Activated naive CD8-positive, alpha-beta T cell treated with anti-CD3 and anti-CD28 coated beads, Interleukin-2, amount 50 U/mL, for 24 hours (primary cell): ENCODE measurements around the gene GSTA2.
"Not testable (repeated sequence)": the region's sequence is repeated elsewhere in the genome, so short reads cannot be mapped to it uniquely, and the experiment has no call there.

Experiments
- ATAC-seq: fragments of 150-1000 bp; cut with Tn5 transposase; one replicate; pipeline ENCODE4 v1.10.0; 2021
- DNase-seq: peaks from one replicate; pipeline ENCODE4 v3.0.0; 2021
- H3K27ac Mint-ChIP-seq: one replicate; pipeline ENCODE4 v1.8.0; 2021; ENCODE audit warnings: mild to moderate bottlenecking, mixed read lengths
- H3K27me3 Mint-ChIP-seq: one replicate; pipeline ENCODE4 v1.8.0; 2021; ENCODE audit warnings: mixed read lengths
- H3K36me3 Mint-ChIP-seq: one replicate; pipeline ENCODE4 v1.8.0; 2021; ENCODE audit warnings: low read depth, mixed read lengths
- H3K4me1 Mint-ChIP-seq: one replicate; pipeline ENCODE4 v1.8.0; 2021; ENCODE audit warnings: mixed read lengths
- H3K4me3 Mint-ChIP-seq: one replicate; pipeline ENCODE4 v1.8.0; 2021; ENCODE audit warnings: mild to moderate bottlenecking, moderate library complexity, mixed read lengths
- H3K9me3 Mint-ChIP-seq: one replicate; pipeline ENCODE4 v1.8.0; 2021; ENCODE audit warnings: mixed read lengths

Gene GSTA2

DNA sequence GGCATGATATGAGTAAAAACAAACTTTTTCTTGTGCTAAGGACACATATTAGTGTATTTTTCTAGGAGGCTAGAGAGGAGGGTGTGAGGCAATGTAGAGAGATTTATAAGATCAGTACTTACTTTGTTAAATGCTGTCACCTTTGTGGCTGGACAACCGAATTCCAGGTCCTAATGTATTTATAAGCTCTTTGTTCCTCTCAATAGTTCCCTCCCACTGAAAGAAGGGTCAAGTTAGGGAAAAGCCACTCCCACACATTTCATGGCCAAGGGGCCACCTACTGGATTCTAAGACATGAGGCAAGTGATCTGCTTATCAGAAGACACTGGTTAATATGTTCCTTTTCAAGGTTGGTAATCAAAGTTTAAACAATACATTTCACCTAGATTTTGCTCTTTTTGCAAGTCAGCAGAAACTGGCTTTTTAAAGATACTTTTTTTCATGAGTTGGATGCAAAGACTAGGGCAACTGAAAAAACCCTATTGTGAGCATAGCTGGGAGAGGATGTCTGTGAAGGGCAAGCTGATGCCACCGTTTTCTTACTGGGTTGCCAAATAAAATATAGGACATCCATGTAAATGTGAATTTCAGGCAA, at the start of gene GSTA2:
Gene GSTA2, minus strand, starts transcription at position 154 of the 595 bp plus-strand sequence. CDS start 5,528 bp downstream, outside the sequence.
- H3K4me3 Mint-ChIP-seq, H3K27ac Mint-ChIP-seq, H3K36me3 Mint-ChIP-seq, ATAC-seq, DNase-seq, H3K27me3 Mint-ChIP-seq, H3K9me3 Mint-ChIP-seq, H3K4me1 Mint-ChIP-seq: not testable (repeated sequence)

DNA sequence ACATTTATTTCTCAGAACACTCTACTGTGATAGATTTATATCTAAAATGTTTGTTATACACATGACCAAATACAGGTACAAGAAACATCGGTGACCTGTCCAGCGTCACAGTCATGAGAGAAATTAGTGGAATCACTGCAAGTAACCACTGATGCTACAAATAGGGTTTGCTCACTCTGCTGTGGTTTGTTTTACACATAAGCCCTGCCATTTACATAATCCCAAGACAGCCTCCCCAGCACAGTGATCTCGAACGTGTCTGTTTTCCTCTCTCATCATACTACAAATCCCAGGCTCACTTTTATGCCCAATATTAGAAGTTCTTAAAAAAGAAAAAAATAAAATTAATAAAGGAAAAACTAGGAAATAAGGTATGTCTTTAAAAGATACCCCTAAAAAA, 46.5 kb upstream of the GSTA2 start:
- H3K36me3 Mint-ChIP-seq, H3K27ac Mint-ChIP-seq, H3K9me3 Mint-ChIP-seq, H3K4me3 Mint-ChIP-seq, ATAC-seq, H3K4me1 Mint-ChIP-seq, DNase-seq: not testable (repeated sequence)
- H3K27me3 Mint-ChIP-seq = peaks cover 12% of the 10 kb centered on the region

DNA sequence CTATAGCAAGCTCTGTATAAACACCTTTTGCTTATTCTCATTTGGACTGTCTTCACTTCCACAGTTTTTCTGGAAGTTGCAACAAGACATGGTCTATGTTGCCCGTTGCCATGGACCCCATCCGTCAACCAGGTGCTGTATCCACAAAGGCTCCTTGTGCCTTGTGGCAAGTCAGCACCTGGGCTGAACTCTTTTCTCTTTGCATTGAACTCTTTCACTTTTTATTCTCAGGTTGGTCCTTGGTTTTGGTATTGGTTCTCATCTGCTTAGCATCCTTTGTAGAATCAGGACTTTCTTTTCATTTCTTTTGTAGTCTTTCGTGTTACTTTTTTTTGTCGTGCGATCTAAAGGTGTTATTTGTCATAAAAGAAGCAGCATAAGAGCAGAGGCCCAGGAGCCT, 45.4 kb upstream of the GSTA2 start:
- Mint-ChIP-seq H3K27me3 (peaks cover 11% of the 10 kb centered on the region), H3K4me1 (no peaks in the 10 kb centered on the region), H3K9me3 (no peaks in the 10 kb centered on the region), H3K36me3 (no peaks in the 10 kb centered on the region), H3K27ac (no peak overlapping the region), H3K4me3 (no peak overlapping the region)
- ATAC-seq (no peak), DNase-seq (no peak)

DNA sequence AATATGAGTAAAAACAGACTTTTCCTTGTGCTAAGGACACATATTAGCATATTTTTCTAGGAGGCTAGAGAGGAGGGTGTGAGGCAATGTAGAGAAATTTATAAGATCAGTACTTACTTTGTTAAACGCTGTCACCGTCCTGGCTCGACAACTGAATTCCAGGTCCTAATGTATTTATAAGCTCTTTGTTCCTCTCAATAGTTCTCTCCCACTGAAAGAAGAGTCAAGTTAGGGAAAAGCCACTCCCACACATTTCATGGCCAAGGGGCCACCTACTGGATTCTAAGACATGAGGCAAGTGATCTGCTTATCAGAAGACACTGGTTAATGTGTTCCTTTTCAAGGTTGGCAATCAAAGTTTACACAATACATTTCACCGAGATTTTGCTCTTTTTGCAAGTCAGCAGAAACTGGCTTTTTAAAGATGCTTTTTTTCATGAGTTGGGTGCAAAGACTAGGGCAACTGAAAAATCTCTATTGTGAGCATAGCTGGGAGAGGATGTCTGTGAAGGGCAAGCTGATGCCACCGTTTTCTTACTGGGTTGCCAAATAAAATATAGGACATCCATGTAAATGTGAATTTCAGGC, 40.5 kb upstream of the GSTA2 start, which contains the start of gene GSTA1:
Gene GSTA1, minus strand, starts transcription at position 149 of the 588 bp plus-strand sequence. CDS start 4,549 bp downstream, outside the sequence.
- not testable (repeated sequence) for ATAC-seq, H3K4me1 Mint-ChIP-seq, DNase-seq, H3K27ac Mint-ChIP-seq, H3K36me3 Mint-ChIP-seq, H3K4me3 Mint-ChIP-seq, H3K9me3 Mint-ChIP-seq
- peaks cover 14% of the 10 kb centered on the region for H3K27me3 Mint-ChIP-seq

DNA sequence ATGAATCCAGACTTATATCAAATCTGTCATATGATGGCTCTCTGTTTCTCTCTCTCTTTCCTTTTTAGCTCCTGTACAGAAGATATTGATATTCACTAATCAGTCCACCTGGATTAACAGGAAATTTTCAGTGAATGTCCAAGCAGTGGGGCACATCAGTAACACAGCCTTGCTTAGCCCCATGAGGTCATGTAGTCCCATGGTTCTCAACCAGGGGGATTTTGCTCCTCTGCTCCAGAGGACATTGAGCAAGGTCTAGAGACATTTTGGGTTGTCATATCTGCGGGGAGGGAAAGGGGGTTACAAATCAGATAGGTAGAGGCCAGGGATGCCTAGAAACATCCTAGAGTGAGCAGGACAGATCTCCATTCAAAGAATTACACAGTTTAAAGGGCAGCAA, 39.5 kb upstream of the GSTA2 start:
- Mint-ChIP-seq H3K9me3 (no peaks in the 10 kb centered on the region), H3K36me3 (no peaks in the 10 kb centered on the region), H3K4me1 (no peaks in the 10 kb centered on the region), H3K4me3 (no peak overlapping the region), H3K27me3 (peaks cover 13% of the 10 kb centered on the region), H3K27ac (no peak overlapping the region)
- ATAC-seq = no peak
- no peak for DNase-seq

DNA sequence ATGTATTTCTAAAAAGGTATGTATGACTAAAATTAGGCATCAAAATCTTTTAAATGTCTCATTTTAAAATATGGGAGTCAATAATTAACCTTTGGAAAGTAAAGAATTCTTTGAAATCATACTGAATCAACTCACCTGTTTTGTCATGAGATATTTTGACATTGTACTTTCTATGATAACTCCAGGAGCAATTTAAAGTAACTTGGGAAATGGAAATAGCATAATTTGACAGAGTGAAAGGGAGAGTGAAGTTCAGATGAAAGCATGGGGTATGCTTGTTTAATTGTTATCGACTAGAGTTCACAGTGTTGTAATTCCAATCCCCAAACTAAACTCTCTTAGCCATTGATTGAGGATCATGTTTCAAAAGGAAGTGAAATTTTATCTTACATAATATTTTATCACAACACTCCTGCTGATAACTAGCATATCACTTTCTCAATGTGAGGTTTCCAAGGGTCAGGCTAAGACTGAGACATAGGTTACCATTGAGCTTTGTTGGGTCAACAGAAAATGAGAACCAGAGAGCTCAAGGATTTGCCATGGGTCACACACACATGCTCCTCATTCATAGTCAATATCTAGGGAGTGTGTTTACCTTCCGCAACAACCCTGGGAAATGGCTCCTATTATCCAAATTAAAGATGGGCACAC, 38.0 kb upstream of the GSTA2 start:
- no peak overlapping the region for H3K27ac Mint-ChIP-seq
- no peaks in the 10 kb centered on the region for H3K4me1 Mint-ChIP-seq
- H3K4me3 Mint-ChIP-seq = no peak overlapping the region
- H3K9me3 Mint-ChIP-seq = no peaks in the 10 kb centered on the region
- ATAC-seq (no peak), DNase-seq (no peak)
- H3K36me3 Mint-ChIP-seq = no peaks in the 10 kb centered on the region
- peaks cover 16% of the 10 kb centered on the region for H3K27me3 Mint-ChIP-seq

DNA sequence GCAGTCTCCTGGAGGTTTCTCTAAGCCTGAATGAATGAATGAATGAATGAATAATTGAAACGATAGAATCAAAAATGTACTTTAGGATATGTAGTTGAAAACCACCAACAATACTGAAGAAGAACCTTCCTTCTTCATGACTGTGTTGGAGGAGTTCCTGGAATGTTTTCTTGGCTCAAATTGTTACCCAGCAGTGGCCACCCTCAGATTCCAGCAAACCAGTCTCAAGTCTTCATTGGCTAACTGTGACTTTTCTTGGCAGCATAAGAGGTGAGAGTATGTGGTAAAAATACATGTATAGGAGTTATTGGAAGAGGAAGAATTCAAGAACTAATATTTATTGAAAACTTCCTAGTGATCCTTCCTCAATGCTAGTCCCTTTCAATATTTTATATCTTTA, 36.0 kb upstream of the GSTA2 start:
- DNase-seq = not testable (repeated sequence)

DNA sequence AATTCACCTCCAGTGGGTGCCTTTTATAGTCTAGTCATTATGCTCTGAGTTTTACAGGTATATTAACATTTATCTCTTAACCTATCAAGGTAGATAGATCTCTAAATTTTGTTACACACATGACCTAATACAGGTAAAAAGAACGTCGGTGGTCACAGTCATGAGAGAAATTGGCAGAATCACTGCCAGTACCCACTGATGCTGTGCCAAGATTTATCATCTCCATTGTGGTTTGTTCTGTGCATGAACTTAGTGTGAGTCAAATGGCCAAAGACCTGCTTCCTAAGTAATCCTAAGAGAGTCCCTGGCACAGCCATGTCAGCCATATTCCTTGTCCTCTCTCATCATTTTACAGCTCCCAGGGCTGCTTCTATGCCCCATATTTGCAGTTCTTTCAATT, 31.1 kb upstream of the GSTA2 start:
- not testable (repeated sequence) for H3K27ac Mint-ChIP-seq, ATAC-seq, H3K4me1 Mint-ChIP-seq, H3K4me3 Mint-ChIP-seq, DNase-seq, H3K36me3 Mint-ChIP-seq, H3K27me3 Mint-ChIP-seq, H3K9me3 Mint-ChIP-seq

More for the DNA sequence above, 36.0 kb upstream of the GSTA2 start:
- not testable (repeated sequence) for H3K27ac Mint-ChIP-seq, ATAC-seq, H3K4me1 Mint-ChIP-seq, H3K4me3 Mint-ChIP-seq, H3K9me3 Mint-ChIP-seq, H3K36me3 Mint-ChIP-seq
- H3K27me3 Mint-ChIP-seq = peaks cover 21% of the 10 kb centered on the region

DNA sequence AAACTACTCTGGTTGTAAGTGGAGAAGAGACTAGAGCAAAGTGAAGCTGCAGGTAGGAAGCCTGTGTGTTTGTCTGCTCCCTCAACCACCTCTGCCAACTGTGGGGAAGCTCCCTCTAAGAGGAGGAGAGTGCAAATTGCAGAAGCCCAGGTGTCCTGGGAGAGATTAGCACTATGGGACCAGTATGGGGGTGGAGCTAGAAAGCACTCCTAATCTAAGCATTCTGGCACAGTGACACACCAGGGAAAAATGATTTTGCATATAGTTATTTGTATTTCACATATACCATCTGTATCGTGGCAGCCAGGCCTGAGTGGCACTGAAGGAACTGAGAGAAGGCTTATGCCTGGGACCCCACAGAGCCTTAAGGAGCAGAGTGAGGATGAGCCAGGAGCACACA, 27.6 kb upstream of the GSTA2 start:
- H3K9me3 Mint-ChIP-seq = peaks cover 6% of the 10 kb centered on the region
- no peak for ATAC-seq
- H3K36me3 Mint-ChIP-seq = no peaks in the 10 kb centered on the region
- peaks cover 4% of the 10 kb centered on the region for H3K27me3 Mint-ChIP-seq
- no peaks in the 10 kb centered on the region for H3K4me1 Mint-ChIP-seq
- no peak for DNase-seq
- H3K27ac Mint-ChIP-seq = no peak overlapping the region
- H3K4me3 Mint-ChIP-seq = no peak overlapping the region

DNA sequence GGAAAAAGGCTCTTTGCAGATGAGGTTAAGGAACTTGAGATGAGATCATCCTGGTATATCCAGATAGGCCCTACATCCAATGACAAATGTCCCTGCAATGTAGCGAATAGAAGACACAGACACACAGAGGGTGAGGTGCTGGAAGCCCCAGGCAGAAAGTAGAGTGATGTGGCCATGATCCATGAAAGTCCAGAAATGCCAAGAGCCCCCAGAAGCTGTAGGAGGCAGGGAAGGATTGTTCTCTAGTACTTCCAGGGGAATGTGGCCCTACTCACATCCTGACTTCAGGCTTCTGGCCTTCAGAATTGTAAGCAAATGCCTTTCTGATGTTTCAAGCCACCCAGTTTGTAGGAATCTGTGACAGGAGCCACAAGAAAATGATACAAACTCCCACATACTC, 26.4 kb upstream of the GSTA2 start:
- not testable (repeated sequence) for ATAC-seq, H3K36me3 Mint-ChIP-seq, H3K9me3 Mint-ChIP-seq

DNA sequence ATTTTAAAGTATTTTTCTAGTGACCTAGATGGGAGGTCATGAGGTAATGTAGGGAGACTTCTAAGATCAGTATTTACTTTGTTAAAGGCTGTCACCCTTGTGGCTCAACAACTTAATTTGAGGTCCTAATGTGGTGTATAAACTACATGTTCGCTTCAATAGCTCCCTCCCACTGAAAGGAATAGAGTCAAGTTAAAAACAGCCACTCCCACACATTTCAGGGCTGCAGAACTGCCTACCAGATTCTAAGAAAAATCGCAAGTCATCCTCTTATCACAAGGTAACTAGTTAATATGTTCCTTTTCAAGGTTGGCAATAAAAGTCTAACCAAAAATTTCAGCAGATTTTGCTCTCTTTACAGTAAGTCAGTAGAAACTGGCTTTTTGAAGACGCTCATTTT, 25.2 kb upstream of the GSTA2 start:
- ATAC-seq = no peak
- H3K9me3 Mint-ChIP-seq = peaks cover 6% of the 10 kb centered on the region

More for the DNA sequence above, 26.4 kb upstream of the GSTA2 start:
- H3K4me1 Mint-ChIP-seq, DNase-seq, H3K27ac Mint-ChIP-seq, H3K4me3 Mint-ChIP-seq, H3K27me3 Mint-ChIP-seq: not testable (repeated sequence)

DNA sequence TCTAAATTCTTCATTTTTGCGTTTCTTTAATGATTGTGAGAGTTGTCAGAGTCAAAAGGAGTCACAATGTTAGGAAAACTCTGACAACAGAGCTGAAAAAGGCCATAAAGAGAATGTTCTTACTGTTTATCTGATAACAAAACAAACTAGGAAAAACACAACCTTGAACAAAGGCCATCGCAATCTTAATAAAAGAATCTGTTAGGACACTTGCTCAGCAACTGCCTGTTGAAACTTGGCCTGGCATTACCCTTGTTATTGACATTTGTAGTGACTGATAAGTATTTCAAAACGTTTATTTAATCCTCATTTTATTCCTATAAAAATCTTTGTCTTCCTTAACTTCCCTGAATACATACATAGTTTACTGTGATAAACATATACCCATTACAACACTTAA, 24.6 kb upstream of the GSTA2 start:
- H3K4me1 Mint-ChIP-seq = no peaks in the 10 kb centered on the region
- ATAC-seq = no peak
- H3K9me3 Mint-ChIP-seq = peaks cover 6% of the 10 kb centered on the region
- no peak overlapping the region for H3K4me3 Mint-ChIP-seq
- no peaks in the 10 kb centered on the region for H3K36me3 Mint-ChIP-seq
- peaks cover 2% of the 10 kb centered on the region for H3K27me3 Mint-ChIP-seq
- no peak overlapping the region for H3K27ac Mint-ChIP-seq
- DNase-seq = no peak

More for the DNA sequence above, 25.2 kb upstream of the GSTA2 start:
- Mint-ChIP-seq H3K27me3 (peaks cover under 1% of the 10 kb centered on the region), H3K4me3 (no peak overlapping the region), H3K4me1 (no peaks in the 10 kb centered on the region), H3K27ac (no peak overlapping the region), H3K36me3 (no peaks in the 10 kb centered on the region)
- no peak for DNase-seq

DNA sequence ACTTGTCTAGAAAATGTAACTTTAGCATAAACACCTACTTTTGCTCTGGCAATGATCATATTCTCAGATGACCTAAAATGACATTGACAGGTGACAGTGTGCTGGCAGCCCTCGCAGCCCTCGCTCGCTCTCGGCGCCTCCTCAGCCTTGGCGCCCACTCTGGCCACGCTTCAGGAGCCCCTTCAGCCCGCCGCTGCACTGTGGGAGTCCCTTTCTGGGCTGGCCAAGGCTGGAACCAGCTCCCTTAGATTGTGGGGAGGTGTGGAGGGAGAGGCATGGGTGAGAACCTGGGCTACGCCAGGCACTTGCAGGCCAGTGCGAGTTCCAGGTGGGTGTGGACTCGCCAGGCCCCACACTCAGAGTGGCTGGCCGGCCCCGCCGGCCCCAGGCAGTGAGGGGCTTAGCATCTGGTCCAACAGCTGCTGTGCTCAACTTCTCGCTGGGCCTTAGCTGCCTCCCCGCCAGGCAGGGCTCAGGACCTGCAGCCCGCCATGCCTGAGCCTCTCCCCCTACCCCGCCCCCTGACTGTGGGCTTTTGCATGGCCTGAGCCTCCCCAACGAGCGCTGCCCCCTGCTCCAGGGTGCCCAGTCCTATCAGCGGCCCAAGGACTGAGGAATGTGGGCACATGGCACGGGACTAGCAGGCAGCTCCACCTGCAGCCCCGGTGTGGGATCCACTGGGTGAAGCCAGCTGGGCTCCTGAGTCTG, 23.1 kb upstream of the GSTA2 start:
- Mint-ChIP-seq H3K4me3 (no peak overlapping the region), H3K4me1 (no peaks in the 10 kb centered on the region), H3K9me3 (no peaks in the 10 kb centered on the region), H3K27ac (no peak overlapping the region), H3K27me3 (peaks cover 2% of the 10 kb centered on the region), H3K36me3 (no peaks in the 10 kb centered on the region)
- no peak for ATAC-seq
- DNase-seq = no peak

DNA sequence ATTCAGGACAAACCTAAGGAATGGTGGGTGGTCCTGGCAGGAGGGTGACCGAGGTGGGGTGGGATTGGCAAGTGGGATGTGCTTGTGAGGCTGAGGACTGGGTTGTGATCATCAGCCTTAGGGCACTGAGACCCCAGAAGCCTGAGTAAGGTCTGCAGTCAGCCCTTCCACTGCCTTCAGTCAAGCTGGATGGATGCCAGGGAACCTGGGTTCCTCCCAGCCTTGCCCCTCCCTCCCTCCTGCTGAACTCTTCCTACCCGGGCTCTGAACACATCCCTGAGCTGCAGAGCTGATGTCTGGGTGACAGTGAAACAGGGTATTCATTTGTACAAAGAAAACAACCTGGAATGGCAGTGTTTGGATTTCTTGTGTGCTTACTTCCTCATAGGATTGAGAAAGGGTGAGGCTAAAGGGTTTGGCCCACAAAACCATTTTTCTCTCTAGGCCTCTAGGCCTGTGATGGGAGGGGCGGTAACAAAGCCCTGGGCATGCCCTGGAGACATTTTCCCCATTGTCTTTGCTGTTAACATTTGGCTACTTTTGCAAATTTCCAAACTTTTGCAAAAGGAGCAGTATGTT, 19.5 kb upstream of the GSTA2 start:
- H3K4me3 Mint-ChIP-seq, H3K27ac Mint-ChIP-seq, H3K36me3 Mint-ChIP-seq, ATAC-seq, H3K4me1 Mint-ChIP-seq, H3K9me3 Mint-ChIP-seq, DNase-seq: not testable (repeated sequence)
- peaks cover 13% of the 10 kb centered on the region for H3K27me3 Mint-ChIP-seq
